NCI-H1436 (cell line): ENCODE measurements around the gene PHLDB2.

Experiments used
- DNase-seq: peaks from one replicate; lab custom pipeline; 2025; lab: John Stamatoyannopoulos, UW

Gene PHLDB2

DNA sequence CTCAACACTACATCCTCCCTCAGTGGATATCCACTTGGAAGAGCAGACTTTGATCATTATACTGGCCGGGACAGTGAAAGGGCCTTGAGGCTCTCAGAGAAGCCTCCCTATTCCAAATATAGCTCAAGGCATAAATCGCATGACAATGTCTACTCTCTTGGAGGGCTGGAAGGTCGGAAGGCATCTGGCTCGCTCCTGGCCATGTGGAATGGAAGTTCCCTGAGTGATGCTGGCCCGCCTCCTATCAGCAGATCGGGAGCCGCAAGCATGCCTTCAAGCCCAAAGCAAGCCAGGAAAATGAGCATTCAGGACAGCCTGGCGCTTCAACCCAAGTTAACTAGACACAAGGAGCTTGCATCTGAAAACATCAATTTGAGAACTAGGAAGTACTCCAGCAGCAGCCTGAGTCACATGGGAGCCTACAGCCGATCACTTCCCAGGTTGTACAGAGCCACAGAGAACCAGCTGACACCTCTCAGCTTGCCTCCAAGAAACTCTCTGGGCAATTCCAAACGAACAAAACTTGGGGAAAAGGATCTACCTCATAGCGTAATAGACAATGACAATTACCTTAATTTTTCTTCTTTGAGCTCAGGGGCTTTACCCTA lies 25.4 kb downstream of the PHLDB2 start:
- no peak for DNase-seq

- no peak for DNase-seq
Observed at GRCh38 chr3:111885578-111885977, 26.5 kb downstream of the PHLDB2 start.

DNA sequence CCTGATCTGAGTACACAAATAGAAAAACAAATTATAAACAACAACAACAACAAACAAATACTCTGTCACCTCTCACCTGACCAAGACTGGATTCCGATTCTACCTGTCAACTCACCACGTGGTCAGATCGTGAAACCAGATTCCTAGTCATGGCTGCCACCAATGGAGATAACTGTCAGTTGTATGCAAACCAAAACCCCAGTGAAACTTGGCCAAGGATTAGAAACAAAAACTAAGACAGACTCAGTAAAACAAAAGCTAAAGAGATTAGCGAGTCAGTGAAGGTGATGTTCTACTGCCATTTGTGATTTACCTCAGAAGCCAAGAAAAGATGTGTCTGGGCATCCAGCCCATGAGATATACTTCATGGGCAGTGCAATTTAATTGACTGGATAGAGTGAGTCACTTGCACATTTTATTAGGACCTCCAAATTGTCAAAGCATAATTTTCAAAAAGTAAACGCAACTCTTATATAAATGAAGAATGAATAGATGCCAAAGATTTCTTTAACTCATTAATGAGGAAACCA lies 31.1 kb downstream of the PHLDB2 start:
- no peak for DNase-seq

GRCh38 chr3:111892070-111892469 lies 33.0 kb downstream of the PHLDB2 start:
- no peak for DNase-seq

- peak; percentile 51 for DNase-seq
Observed at GRCh38 chr3:111895071-111895470, 36.0 kb downstream of the PHLDB2 start.

DNA sequence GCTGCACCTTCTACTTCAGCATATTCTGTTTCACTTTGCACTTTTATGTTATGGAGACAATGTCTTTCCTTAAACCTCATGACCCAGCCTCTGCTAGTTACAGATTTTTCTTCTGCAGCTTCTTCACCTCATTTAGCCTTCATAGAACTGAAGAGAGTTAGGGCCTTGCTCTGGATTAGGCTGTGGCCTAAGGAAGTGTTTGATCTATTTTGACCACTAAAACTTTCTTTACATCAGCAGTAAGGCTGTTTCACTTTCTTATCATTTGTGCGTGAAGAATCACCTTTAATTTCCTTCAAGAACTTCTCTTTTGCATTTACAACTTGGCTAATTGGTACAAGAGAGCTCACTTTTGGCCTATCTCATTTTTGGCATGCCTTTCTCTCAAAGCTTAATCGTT lies 40.9 kb downstream of the PHLDB2 start:
- no peak for DNase-seq

- no peak for DNase-seq
Observed at GRCh38 chr3:111901637-111902036, 42.6 kb downstream of the PHLDB2 start.

DNA sequence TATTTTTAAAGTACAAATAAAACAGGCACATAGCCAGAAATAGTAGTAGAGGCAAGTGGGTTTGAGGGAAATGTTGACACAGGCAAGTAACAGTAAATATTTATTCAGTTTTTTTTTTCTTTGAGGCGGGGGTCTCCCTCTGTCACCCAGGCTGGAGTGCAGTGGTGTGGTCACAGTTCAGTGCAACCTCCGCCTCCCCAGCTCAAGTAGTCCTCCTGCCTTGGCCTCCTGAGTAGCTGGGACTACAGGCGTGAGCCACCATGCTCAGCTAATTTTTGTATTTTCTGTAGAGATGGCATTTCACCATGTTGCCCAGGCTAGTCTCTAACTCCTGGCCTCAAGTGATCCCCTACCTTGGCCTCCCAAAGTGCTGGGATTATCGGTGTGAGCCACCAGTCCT lies 43.5 kb downstream of the PHLDB2 start:
- no peak for DNase-seq

GRCh38 chr3:111903067-111903511 lies 44.0 kb downstream of the PHLDB2 start:
- DNase-seq, result no peak

DNA sequence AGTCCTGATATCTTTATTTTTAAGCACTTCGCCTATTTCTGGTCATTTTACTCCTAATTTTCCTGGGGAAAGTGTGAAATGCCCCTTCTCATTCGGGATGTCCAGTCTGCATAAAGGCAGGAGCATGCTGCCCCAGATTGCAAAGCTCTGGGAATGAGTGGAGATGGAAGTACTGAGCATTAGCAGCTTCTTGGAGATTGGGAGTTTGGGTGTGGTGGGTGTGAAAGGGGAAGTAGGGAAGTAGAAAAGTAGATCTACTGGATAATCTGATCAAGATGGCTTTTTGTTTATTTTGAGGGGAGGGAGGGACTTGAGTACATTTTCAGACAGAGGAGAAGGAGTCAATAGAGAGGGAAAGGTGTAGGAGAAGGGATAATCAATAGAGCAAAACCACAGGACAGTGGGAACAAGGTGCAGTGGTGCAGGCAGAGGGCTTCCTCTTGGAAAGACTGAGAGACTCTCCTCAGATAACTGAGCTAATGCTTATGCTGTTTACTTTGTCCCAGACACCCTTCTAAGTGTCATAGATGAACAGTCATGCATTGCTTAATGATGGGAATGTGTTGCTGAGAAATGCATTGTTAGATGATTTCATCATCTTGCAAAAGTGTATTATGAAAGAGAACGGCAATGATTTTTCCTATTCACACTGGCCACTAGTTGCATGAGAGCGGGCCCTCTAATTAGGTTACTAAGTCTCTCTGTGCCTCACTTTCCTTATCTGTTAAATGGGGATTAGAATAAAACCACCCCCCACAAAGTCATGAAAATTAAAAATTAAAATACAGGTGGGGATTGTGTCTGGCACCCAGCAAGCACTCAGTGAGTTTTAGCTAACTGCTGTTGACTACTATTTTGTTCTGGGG lies 45.5 kb downstream of the PHLDB2 start:
- no peak for DNase-seq

DNA sequence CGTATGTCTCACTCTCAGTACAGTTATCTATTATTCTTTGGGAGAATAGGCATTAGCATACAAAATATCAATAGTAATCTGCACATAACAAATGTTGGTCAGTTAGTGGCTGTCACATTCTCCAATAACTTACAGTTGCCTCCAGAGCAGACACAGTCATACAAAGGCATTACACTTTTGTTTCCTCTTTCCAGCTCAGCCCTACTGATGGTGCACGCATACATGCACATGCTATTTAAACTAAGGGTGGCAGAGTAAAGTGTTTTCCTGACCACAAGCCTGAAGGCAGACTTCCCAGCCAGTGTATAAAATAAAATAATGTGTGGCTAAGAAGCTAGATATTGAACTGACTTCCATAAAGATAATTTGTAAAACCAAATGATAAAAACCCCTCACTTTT lies 47.6 kb downstream of the PHLDB2 start:
- no peak for DNase-seq

DNA sequence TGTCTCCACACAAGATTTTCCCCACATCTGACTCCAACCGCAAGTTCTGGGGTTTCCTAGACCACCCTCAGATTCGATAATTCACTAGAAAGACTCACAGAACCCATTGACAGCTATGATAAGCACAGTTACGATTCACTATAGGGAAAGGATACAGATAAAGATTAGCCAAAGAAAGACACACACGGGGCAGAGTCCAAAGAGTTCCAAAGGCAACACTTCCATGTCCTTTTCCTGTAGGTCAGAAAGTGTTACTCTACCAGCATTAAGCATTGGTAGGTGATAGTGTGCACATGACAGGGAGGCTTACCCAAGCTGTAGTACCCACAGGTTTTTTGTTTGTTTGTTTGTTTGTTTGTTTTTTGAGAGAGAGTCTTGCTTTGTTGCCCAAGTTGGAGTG lies 48.1 kb downstream of the PHLDB2 start:
- DNase-seq, result no peak

GRCh38 chr3:111910806-111911205 lies 51.7 kb downstream of the PHLDB2 start:
- no peak for DNase-seq

GRCh38 chr3:111911446-111911845 lies 52.4 kb downstream of the PHLDB2 start:
- DNase-seq, result no peak

- no peak for DNase-seq
Observed at GRCh38 chr3:111913163-111913763, 54.2 kb downstream of the PHLDB2 start.

DNA sequence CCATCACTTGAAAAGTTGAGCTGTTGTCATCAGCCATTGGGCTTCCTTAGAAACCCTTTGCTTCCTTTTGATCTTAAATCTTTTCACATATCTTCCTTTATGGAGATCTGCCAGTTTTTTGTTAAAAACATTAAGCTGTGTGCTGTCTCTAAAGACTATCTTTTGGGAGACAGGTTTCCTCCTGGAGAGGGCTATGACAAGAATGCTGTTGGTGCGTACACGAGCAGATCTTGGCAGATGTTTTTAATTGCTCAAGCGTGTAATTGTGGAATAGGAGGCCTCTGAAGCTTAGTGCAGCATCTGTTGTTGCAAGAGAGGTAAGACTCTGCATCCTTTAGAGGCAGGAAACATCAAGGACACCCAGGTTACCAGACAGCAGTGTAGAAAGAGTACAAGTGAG lies 56.8 kb downstream of the PHLDB2 start:
- no peak for DNase-seq

GRCh38 chr3:111917300-111917699 lies 58.2 kb downstream of the PHLDB2 start:
- DNase-seq, result no peak

- DNase-seq, result no peak
Observed at GRCh38 chr3:111919370-111920065, 60.5 kb downstream of the PHLDB2 start.

GRCh38 chr3:111921181-111921580 lies 62.1 kb downstream of the PHLDB2 start:
- no peak for DNase-seq

- no peak for DNase-seq
Observed at GRCh38 chr3:111923095-111923771, 64.2 kb downstream of the PHLDB2 start.

GRCh38 chr3:111923806-111924205 lies 64.7 kb downstream of the PHLDB2 start:
- DNase-seq, result no peak

DNA sequence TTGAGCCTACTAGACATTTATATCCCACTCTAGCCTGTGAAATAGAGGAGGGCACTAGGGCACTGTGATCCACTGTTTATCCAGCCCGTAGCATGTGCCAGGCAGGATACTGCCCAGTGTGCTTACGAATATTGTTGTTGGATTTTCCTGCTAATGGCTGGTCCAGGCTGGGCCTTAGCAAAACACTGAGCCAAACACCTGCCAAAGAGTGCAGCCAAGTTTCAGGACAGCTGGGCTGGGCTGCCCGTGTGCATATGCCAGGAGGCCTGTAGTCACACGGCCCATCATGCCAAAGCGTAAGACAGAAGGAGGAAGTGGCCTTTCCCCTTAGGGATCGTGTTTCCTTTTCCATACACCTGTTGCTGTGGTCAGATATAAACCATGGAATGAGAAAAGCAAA lies 65.2 kb downstream of the PHLDB2 start:
- no peak for DNase-seq
